Measurements from ENCODE around the gene PSKH1.
"Not testable (repeated sequence)": the region's sequence is repeated elsewhere in the genome, so short reads cannot be mapped to it uniquely, and the experiment has no call there.

Gene PSKH1

DNA sequence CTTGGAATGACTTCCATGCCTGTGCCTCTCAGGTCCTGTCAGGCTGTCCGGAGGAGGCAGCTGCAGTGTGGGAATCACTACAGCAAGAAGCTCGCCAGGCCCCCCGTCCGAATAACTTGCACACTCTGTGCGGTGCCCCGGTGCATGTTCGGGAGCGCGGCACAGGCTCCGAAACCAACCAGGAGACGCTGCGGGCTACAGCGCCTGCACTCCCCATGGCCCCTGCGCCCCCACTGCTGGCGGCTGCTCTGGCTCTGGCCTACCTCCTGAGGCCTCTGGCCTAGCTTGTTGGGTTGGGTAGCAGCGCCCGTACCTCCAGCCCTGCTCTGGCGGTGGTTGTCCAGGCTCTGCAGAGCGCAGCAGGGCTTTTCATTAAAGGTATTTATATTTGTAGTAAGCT lies 7.1 kb upstream of the PSKH1 start:
- DNase-seq (ENCODE audit: low read depth, low spot score) = no peak

DNA sequence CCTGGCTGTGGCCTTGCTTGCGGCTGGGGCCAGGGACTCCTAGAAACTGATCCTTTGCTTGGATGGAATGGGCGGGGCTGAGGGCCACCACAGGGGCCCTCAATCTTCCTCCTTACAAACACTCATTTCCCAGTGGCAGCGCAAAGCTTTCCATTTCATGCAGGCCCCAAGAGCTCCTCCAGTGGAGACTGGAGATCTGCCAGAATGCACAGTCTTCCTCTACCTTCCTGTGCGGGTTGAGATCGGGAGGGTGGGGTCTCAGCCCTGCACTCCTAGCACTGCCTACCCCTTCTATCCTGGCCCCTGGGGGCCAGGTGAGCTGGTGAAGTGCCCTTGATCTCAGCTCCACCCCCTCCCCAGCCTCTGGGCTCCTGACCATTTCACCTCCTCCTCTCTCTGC lies 6.7 kb upstream of the PSKH1 start:
- no peak for DNase-seq (ENCODE audit: low read depth, low spot score)

DNA sequence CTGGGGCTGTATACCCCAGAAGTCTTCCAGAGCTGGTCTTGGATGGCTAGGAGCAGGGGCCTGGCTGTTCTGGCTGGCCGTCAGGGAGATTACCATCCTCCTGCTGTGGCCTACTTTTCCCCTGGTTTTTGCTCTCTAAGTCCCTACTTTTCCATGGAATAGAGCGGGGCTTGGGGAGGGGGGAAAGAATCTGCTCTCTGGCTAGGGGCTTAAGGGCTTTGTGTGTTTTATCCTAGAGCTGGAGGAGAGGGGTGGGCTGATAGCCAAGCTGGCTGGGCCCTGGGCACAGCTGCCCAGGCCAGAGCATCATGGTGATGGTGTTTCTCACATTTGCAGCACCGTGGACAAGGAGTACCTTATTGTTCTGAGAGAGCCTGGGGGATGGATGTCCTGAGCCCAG lies 4.7 kb upstream of the PSKH1 start:
- no peak for DNase-seq (ENCODE audit: low read depth, low spot score)

- DNase-seq (ENCODE audit: low read depth, low spot score) = no peak
Observed at GRCh38 chr16:67892375-67892774, 679 bp upstream of the PSKH1 start.

DNA sequence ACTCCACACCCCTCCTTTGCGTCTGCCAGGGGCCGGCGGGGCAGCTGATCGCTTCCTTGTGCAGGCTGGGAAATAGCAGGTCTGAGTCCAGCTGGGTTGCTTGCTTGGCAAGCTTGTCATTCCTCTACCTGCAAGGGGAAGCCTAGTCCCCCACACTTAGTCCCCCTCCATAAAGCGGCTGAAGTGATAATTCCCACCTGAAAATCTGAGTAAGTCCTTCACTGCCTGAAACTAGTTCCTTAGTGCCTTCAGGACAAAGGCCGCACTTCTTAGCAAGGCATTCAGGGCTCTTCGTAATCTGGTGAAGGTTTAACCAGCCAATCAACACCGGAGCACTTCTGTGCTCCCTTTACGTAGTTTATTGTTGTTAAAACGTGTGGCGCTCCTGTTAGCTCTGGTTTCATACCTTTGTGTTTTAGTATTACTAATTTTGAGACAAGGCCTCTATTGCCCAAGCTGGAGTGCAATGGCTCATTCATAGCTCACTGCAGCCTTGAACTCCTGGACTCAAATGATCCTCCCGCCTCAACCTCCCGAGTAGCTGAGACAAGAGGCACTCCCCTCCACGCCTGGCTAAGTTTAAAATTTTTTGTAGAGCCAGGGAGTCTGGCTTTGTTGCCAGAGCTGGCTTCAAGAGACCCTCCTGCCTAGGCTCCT lies 817 bp downstream of the PSKH1 start:
- DNase-seq (ENCODE audit: low read depth, low spot score) = no peak

GRCh38 chr16:67897231-67897630 lies 4.2 kb downstream of the PSKH1 start:
- DNase-seq (ENCODE audit: low read depth, low spot score) = no peak

DNA sequence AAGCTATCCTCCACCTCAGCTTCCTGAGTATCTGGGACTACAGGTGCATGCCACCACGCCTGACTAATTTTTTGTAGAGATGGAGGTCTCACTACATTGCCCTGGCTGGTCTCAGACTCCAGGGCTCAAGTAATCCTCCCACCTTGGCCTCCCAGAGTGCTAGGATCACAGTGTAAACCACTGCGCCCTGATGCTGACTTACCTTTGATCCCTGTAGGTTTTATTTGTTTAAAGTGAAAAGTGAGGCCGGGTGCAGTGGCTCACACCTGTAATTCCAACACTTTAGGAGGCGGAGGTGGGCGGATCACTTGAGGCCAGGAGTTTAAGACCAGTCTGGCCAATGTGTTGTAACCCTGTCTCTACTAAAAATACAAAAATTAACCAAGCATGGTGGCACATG lies 8.7 kb downstream of the PSKH1 start:
- no peak for DNase-seq (ENCODE audit: low read depth, low spot score)

DNA sequence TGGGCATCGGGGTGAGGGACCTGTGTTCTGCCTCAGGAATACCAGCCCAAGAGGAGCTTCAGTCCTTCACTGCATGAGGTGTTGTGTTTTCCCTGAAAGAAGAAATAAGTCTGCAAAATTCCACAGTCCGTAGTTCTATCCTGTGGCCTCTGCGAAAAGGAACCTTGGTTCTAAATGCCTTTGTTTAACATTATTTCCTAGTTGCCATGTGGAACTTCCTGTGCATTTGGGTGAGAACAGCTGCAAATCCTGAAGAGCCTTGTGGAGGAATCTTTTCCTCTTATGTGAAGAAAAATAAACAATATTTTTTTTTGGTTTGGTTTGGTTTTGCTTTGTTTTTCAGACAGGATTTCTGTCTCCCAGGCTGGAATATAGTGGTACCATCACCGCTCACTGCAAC lies 9.8 kb downstream of the PSKH1 start:
- DNase-seq (ENCODE audit: low read depth, low spot score) = no peak

GRCh38 chr16:67907397-67908180 lies 14.5 kb downstream of the PSKH1 start:
- DNase-seq (ENCODE audit: low read depth, low spot score) = no peak

GRCh38 chr16:67909056-67909742 lies 16.1 kb downstream of the PSKH1 start:
- DNase-seq (ENCODE audit: low read depth, low spot score) = no peak

DNA sequence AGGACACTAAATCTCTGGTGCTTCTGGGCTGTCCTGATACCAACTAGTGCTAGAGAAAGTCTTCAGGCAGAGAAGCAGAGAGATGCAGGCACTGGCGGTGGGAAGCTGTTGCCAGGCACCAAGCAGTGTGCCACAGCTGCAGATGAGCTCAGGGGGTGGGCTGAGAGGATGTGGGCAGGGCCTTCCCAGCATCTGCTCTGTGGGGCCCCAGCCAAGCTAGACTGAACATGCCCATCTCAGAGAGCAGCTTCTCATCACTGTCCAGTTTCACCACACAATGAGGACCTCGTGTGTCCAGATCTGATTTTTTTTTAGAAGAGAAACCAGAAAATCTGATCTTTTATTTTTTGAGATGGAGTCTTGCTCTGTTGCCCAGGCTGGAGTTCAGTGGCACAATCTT lies 17.1 kb downstream of the PSKH1 start:
- no peak for DNase-seq (ENCODE audit: low read depth, low spot score)

- no peak for DNase-seq (ENCODE audit: low read depth, low spot score)
Observed at GRCh38 chr16:67914758-67915495, 21.9 kb downstream of the PSKH1 start.

- not testable (repeated sequence) for DNase-seq (ENCODE audit: low read depth, low spot score)
Observed at GRCh38 chr16:67915496-67915769, 22.4 kb downstream of the PSKH1 start.

- DNase-seq (ENCODE audit: low read depth, low spot score) = no peak
Observed at GRCh38 chr16:67915831-67916723, 23.0 kb downstream of the PSKH1 start.

GRCh38 chr16:67917140-67917851 lies 24.2 kb downstream of the PSKH1 start:
- DNase-seq (ENCODE audit: low read depth, low spot score) = no peak

DNA sequence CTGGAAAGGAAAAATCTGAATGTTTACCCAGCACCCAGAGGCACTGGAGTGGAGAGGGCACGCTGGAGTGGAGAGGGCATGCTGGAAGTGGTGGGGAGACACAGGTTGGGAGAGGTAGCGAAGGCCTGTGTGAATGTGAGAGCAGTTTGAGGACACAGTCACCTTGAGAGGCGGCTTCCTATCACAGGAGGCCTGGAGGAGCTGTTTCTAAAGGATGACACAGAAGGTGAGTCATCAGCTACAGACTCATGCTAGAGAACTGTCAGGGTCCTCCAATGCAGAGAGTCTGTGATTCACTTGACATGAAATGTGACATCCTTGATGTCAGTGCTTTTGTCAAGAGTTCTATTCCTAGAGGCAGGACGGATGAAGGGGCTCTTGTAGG lies 24.8 kb downstream of the PSKH1 start:
- no peak for DNase-seq (ENCODE audit: low read depth, low spot score)

- no peak for DNase-seq (ENCODE audit: low read depth, low spot score)
Observed at GRCh38 chr16:67919622-67920221, 26.7 kb downstream of the PSKH1 start.

- DNase-seq (ENCODE audit: low read depth, low spot score) = no peak
Observed at GRCh38 chr16:67922221-67922620, 29.2 kb downstream of the PSKH1 start.

DNA sequence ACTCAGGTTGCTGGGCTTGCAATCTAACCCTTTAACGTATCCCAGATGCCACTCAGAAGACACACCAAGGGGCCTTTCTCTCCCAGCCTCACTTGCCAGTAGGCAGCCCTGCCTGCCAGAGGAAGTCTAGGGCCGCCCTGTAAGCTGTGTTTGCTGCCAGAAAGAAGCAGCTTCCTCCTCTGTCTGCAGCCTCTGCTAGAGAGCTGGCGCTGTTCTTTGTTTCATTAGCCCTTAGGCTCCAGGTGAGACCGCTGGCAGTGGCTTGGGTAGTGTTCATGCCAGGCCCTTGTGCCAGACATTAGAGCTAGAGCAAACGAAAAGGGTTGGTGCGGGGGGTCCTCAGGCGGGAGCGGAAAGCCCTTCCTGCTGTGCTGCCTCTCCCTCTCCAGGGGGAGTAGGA lies 29.7 kb downstream of the PSKH1 start:
- DNase-seq (ENCODE audit: low read depth, low spot score) = no peak

DNA sequence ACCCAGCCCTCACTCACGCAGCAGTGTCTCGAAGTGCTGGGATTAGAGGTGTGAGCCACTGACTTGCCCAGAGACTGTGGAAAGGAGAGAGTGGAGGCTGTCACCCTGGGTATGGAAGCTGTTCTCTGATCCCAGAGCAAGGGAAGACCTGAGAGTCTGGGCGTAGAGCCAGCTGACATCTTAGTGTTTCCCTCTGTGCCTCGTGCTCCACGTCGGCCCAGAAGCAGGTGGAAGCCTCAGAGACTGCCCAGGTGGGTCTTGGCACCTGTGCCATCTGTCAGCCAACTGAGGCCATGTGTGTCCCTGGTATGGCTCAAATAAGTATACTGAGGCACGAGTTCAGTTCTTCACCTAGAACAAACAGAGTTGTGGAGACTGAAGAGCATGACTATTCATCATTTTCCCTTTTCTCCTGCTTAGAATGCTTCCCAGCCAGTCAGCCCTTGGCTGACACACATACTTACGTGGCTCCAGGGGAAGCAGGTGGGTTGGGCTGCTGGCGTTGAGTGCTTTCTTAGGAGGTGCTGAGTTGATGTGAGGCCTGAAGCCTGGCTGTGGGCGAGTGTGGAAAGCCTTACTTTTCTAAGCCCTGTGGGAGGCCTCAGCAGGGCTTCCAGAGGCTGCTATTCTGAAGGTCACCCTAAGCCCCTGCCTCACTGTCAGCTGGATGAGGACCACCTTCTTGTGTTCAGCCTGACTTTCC lies 30.5 kb downstream of the PSKH1 start:
- no peak for DNase-seq (ENCODE audit: low read depth, low spot score)

Data from activated CD4-positive, CD25-positive, alpha-beta regulatory T cell treated with anti-CD3 and anti-CD28 coated beads, Interleukin-2, amount 50 U/mL, for 16 hours (primary cell).